HEK293 (cell line): Measurements from ENCODE around the gene ERMARD.

ENCODE experiments used
- CTCF ChIA-PET: fragments of 350-600 bp; formaldehyde crosslinking; extraction: SDS; loops from one replicate; lab custom pipeline; 2021; ENCODE audit warnings: antibody characterized with exemption; lab: Yijun Ruan, JAX
- POLR2A ChIA-PET: fragments of 300-600 bp; formaldehyde crosslinking; extraction: SDS; loops from one replicate; lab custom pipeline; 2020; ENCODE audit warnings: antibody characterized with exemption, inconsistent platforms; lab: Yijun Ruan, JAX
- H3K27ac ChIP-seq: fragments of 200-500 bp; sonication (Bioruptor generic); 2 replicates; pipeline ENCODE4 v1.5.1; 2014; ENCODE audit warnings: low read depth, low read length, control low read depth, inconsistent platforms; ENCODE audit errors: extremely low read depth
- H3K36me3 ChIP-seq, 2 experiments: fragments of 200-500 bp in 1 of 2; sonication (Bioruptor generic) in 1 of 2; 1 replicate in 1 of 2; 2 replicates in 1 of 2; pipeline ENCODE4 v1.5.1; 2014 to 2017; ENCODE audit warnings: inconsistent platforms in 2 of 2, low read length in 2 of 2; ENCODE audit not compliant: control insufficient read depth in 2 of 2, insufficient read depth in 1 of 2
- H3K4me1 ChIP-seq: fragments of 200-500 bp; sonication (Bioruptor generic); 2 replicates; pipeline ENCODE4 v1.5.1; 2014; ENCODE audit warnings: mild to moderate bottlenecking, low read length, inconsistent platforms; ENCODE audit not compliant: control insufficient read depth, insufficient read depth
- H3K4me3 ChIP-seq: 2 replicates; pipeline ENCODE4 v1.5.1; 2011; ENCODE audit warnings: low read depth, mild to moderate bottlenecking, control low read depth, low read length, moderate library complexity
- H3K9me3 ChIP-seq: fragments of 200-500 bp; sonication (Bioruptor generic); 2 replicates; pipeline ENCODE4 v1.5.1; 2014; ENCODE audit warnings: low read depth, low read length, inconsistent platforms; ENCODE audit not compliant: control insufficient read depth, insufficient read depth
- ELK4 ChIP-seq: IDR thresholded peaks from 2 replicates; pipeline ENCODE4 v1.6.1; 2011; ENCODE audit warnings: mild to moderate bottlenecking, low read depth, low read length, borderline replicate concordance
- FEZF1 ChIP-seq: fragments of 450-650 bp; formaldehyde crosslinking; IDR thresholded peaks from 2 replicates; pipeline ENCODE4 v1.5.1; 2016; ENCODE audit warnings: missing biosample characterization, missing genetic modification characterization
- GLIS1 ChIP-seq: fragments of 450-650 bp; formaldehyde crosslinking; IDR thresholded peaks from 2 replicates; pipeline ENCODE4 v1.5.1; 2016; ENCODE audit warnings: missing biosample characterization, missing genetic modification characterization
- GLIS2 ChIP-seq: fragments of 450-650 bp; formaldehyde crosslinking; IDR thresholded peaks from 2 replicates; pipeline ENCODE4 v1.5.1; 2016; ENCODE audit warnings: missing biosample characterization, missing genetic modification characterization
- HOXA7 ChIP-seq: sonication (generic); formaldehyde crosslinking; IDR thresholded peaks from 2 replicates; pipeline ENCODE4 v1.8.1; 2022; ENCODE audit warnings: missing genetic modification reagents, borderline replicate concordance
- KLF16 ChIP-seq: fragments of 450-650 bp; formaldehyde crosslinking; IDR thresholded peaks from 2 replicates; pipeline ENCODE4 v1.5.1; 2017; ENCODE audit warnings: missing biosample characterization, missing genetic modification characterization
- SALL2 ChIP-seq: fragments of 450-650 bp; formaldehyde crosslinking; IDR thresholded peaks from 2 replicates; pipeline ENCODE4 v1.5.0; 2017; ENCODE audit warnings: missing biosample characterization, mild to moderate bottlenecking, missing genetic modification characterization, borderline replicate concordance
- SETDB1 ChIP-seq: IDR thresholded peaks from one replicate; pipeline ENCODE4 v1.6.1; 2017; ENCODE audit warnings: mild to moderate bottlenecking, low read length, moderate library complexity, mixed read lengths; ENCODE audit not compliant: insufficient read length
- ZBTB11 ChIP-seq: fragments of 450-650 bp; formaldehyde crosslinking; conservative IDR thresholded peaks from 2 replicates; pipeline ENCODE4 v1.5.1; 2016; ENCODE audit warnings: low read depth, missing biosample characterization, missing genetic modification characterization
- ZBTB26 ChIP-seq: fragments of 450-650 bp; formaldehyde crosslinking; optimal IDR thresholded peaks from 2 replicates; pipeline ENCODE3; 2016; ENCODE audit warnings: missing biosample characterization, mild to moderate bottlenecking, missing genetic modification characterization
- ZFP3 ChIP-seq: fragments of 450-650 bp; formaldehyde crosslinking; IDR thresholded peaks from 2 replicates; pipeline ENCODE4 v1.5.1; 2016; ENCODE audit warnings: low read depth, missing biosample characterization, missing genetic modification characterization
- ZNF112 ChIP-seq: fragments of 450-650 bp; formaldehyde crosslinking; IDR thresholded peaks from 2 replicates; pipeline ENCODE4 v1.5.0; 2017; ENCODE audit warnings: missing biosample characterization, missing genetic modification characterization
- ZNF148 ChIP-seq: fragments of 450-650 bp; formaldehyde crosslinking; IDR thresholded peaks from 2 replicates; pipeline ENCODE4 v1.5.0; 2017; ENCODE audit warnings: missing biosample characterization, missing genetic modification characterization, borderline replicate concordance
- ZNF214 ChIP-seq: fragments of 450-650 bp; formaldehyde crosslinking; IDR thresholded peaks from 2 replicates; pipeline ENCODE4 v1.5.1; 2017; ENCODE audit warnings: missing biosample characterization, mild to moderate bottlenecking, missing genetic modification characterization, borderline replicate concordance
- ZNF280D ChIP-seq: fragments of 450-650 bp; formaldehyde crosslinking; IDR thresholded peaks from 2 replicates; pipeline ENCODE4 v1.5.1; 2016; ENCODE audit warnings: missing biosample characterization, missing genetic modification characterization
- ZNF335 ChIP-seq: fragments of 450-650 bp; formaldehyde crosslinking; conservative IDR thresholded peaks from 2 replicates; pipeline ENCODE4 v1.5.1; 2016; ENCODE audit warnings: missing biosample characterization, missing genetic modification characterization
- ZNF341 ChIP-seq: fragments of 450-650 bp; formaldehyde crosslinking; IDR thresholded peaks from 2 replicates; pipeline ENCODE4; 2016; ENCODE audit warnings: low read depth, missing biosample characterization, missing genetic modification characterization
- ZNF529 ChIP-seq: fragments of 450-650 bp; formaldehyde crosslinking; IDR thresholded peaks from 2 replicates; pipeline ENCODE4 v1.5.1; 2017; ENCODE audit warnings: missing genetic modification characterization, missing biosample characterization; ENCODE audit not compliant: insufficient replicate concordance
- ZNF585B ChIP-seq: fragments of 450-650 bp; formaldehyde crosslinking; IDR thresholded peaks from 2 replicates; pipeline ENCODE4 v1.5.1; 2016; ENCODE audit warnings: missing biosample characterization, missing genetic modification characterization
- ZNF639 ChIP-seq: fragments of 450-650 bp; formaldehyde crosslinking; IDR thresholded peaks from 2 replicates; pipeline ENCODE4 v1.5.1; 2016; ENCODE audit warnings: missing biosample characterization, missing genetic modification characterization
- ZNF692 ChIP-seq: fragments of 450-650 bp; formaldehyde crosslinking; IDR thresholded peaks from 2 replicates; pipeline ENCODE4 v1.5.1; 2016; ENCODE audit warnings: missing biosample characterization, missing genetic modification characterization
- ZNF768 ChIP-seq: fragments of 450-650 bp; formaldehyde crosslinking; IDR thresholded peaks from 2 replicates; pipeline ENCODE4 v1.5.1; 2018; ENCODE audit warnings: missing biosample characterization, mild to moderate bottlenecking, missing genetic modification characterization

The ERMARD gene

GRCh38 chr6:169777896-169778295 lies 26.5 kb downstream of the ERMARD start (continued):
- TF ChIP-seq ELK4 (no peak), ZBTB26 (no peak)

GRCh38 chr6:169778646-169779045 lies 27.2 kb downstream of the ERMARD start:
- no peak overlapping the region for H3K4me3 ChIP-seq
- no peaks in the 10 kb centered on the region for H3K9me3 ChIP-seq
- H3K27ac ChIP-seq, result no peak overlapping the region
- POLR2A ChIA-PET, result no interaction called here
- peaks cover 3 to 70% of the 10 kb centered on the region in 2 experiments; a peak in 2 of 3 replicates for H3K36me3 ChIP-seq
- peaks cover 2% of the 10 kb centered on the region; the same call in 1 of the 2 replicates for H3K4me1 ChIP-seq
- TF ChIP-seq ZNF214 (tag by site-specific recombination), result no peak
- TF ChIP-seq SALL2, result no peak
- TF ChIP-seq GLIS1 (tag by site-specific recombination), result no peak
- no peak for TF ChIP-seq ZNF280D
- TF ChIP-seq ZNF768 (tag by site-specific recombination), result no peak
- TF ChIP-seq ZNF148 (tag by site-specific recombination), result no peak
- no peak for TF ChIP-seq KLF16 (tag by site-specific recombination)
- no peak for TF ChIP-seq ZNF529
- no peak for TF ChIP-seq ZNF585B (tag by site-specific recombination)
- no peak for TF ChIP-seq ZNF639 (tag by site-specific recombination)
- TF ChIP-seq ZNF692 (tag by site-specific recombination), result no peak
- no peak for TF ChIP-seq ZBTB11 (tag by site-specific recombination)
- no peak for TF ChIP-seq SETDB1
- TF ChIP-seq ZFP3 (tag by site-specific recombination), result no peak
- TF ChIP-seq ZNF341 (tag by site-specific recombination), result no peak
- no peak for TF ChIP-seq ZNF112 (tag by site-specific recombination)
- no peak for TF ChIP-seq HOXA7 (CRISPR knock-in tag)
- no peak for TF ChIP-seq GLIS2 (tag by site-specific recombination)
- TF ChIP-seq ZNF335 (tag by site-specific recombination), result no peak
- TF ChIP-seq FEZF1 (tag by site-specific recombination), result no peak
- TF ChIP-seq, all 188 proteins: peak for 0
- CTCF ChIA-PET, result interaction anchor here (0.7 kb wide), 1 partner anchor 53 kb away, joined by 3 read pairs; no protein-coding TSS in a partner anchor
